Mesothelial cell of epicardium (in vitro differentiated cells): ENCODE measurements around the gene ZNF763. TPM values are rescaled to one million over a fixed set of nuclear protein-coding genes. Genes with fewer than 3 reads are reported as not detected.
"Not testable (repeated sequence)": the region's sequence is repeated elsewhere in the genome, so short reads cannot be mapped to it uniquely, and the experiment has no call there.

ENCODE experiments used
- DNase-seq, 2 experiments: peaks; one replicate each; pipeline ENCODE4 v3.0.0; 2021; ENCODE audit warnings: low spot score in 2 of 2; ENCODE audit not compliant: unreplicated experiment in 2 of 2
- H3K27ac Mint-ChIP-seq: 2 replicates; pipeline ENCODE4 v1.8.0; 2021; ENCODE audit warnings: mixed read lengths
- H3K27me3 Mint-ChIP-seq: 2 replicates; pipeline ENCODE4 v1.8.0; 2021; ENCODE audit warnings: low read depth, mixed read lengths
- H3K36me3 Mint-ChIP-seq: 2 replicates; pipeline ENCODE4 v1.8.0; 2021; ENCODE audit warnings: mixed read lengths
- H3K4me1 Mint-ChIP-seq: 2 replicates; pipeline ENCODE4 v1.8.0; 2021; ENCODE audit warnings: mixed read lengths
- H3K4me3 Mint-ChIP-seq: 2 replicates; pipeline ENCODE4 v1.8.0; 2021; ENCODE audit warnings: mild to moderate bottlenecking, moderate library complexity, mixed read lengths
- H3K9me3 Mint-ChIP-seq: 2 replicates; pipeline ENCODE4 v1.8.0; 2021; ENCODE audit warnings: mixed read lengths
- total RNA-seq: library from RNA; stranded (reverse); gene quantifications from 3 replicates; pipeline ENCODE4 v1.2.1, GENCODE V29; 2021
- TF ChIP-seq, protein P1 (sequence below): fragments of 200-600 bp; sonication (generic); IDR thresholded peaks from one replicate; pipeline ENCODE4 v1.5.0; 2021; ENCODE audit warnings: antibody characterized with exemption; ENCODE audit not compliant: unreplicated experiment

The ZNF763 gene
- total RNA-seq, 1 donor from 2014 or later = 7.1 TPM

DNA sequence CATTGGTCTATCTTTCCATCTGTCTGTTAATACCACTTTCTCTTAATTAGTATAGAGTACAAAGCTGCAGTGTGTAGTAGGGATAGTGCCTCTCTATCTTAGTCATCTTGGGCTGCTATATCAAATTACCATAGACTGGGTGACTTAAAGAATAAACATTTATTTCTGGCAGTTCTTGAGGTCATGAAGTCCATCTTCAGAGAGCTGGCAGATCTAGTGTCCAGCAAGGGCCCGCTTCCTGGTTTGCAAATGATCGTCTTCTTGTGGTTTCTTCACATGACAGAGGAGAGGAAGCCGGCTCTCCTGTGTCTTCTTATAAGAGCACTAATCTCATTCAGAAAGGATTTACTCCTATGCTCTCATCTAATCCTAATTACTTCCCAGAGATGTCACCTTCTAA lies 33.8 kb upstream of the ZNF763 start:
- peaks cover 69% of the 10 kb centered on the region for H3K36me3 Mint-ChIP-seq
- H3K4me3 Mint-ChIP-seq = no peak overlapping the region
- H3K9me3 Mint-ChIP-seq = peaks cover 32% of the 10 kb centered on the region
- no peak overlapping the region for H3K27ac Mint-ChIP-seq
- H3K4me1 Mint-ChIP-seq = peaks cover 6% of the 10 kb centered on the region
- no peaks in the 10 kb centered on the region for H3K27me3 Mint-ChIP-seq
- TF ChIP-seq, protein P1, sequence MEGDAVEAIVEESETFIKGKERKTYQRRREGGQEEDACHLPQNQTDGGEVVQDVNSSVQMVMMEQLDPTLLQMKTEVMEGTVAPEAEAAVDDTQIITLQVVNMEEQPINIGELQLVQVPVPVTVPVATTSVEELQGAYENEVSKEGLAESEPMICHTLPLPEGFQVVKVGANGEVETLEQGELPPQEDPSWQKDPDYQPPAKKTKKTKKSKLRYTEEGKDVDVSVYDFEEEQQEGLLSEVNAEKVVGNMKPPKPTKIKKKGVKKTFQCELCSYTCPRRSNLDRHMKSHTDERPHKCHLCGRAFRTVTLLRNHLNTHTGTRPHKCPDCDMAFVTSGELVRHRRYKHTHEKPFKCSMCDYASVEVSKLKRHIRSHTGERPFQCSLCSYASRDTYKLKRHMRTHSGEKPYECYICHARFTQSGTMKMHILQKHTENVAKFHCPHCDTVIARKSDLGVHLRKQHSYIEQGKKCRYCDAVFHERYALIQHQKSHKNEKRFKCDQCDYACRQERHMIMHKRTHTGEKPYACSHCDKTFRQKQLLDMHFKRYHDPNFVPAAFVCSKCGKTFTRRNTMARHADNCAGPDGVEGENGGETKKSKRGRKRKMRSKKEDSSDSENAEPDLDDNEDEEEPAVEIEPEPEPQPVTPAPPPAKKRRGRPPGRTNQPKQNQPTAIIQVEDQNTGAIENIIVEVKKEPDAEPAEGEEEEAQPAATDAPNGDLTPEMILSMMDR = no peak
- no peak for DNase-seq

DNA sequence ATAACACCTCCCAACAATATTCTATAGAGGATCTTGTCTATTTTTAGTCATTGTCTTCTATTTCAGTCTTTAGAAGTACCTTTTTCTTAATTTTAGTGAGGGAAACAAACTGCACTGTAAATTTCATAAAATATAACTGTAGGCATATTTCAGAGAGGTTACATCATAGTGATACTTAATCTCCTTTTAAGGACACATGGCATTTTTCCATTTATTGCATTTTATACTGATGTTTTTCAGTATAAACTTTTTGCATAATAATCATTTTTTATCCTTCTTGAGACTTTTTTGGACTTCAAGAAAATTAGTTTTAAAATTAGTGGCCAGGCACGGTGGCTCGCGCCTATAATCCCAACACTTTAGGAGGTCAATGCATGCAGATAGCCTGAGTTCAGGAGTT lies 33.3 kb upstream of the ZNF763 start:
- Mint-ChIP-seq H3K4me1 (peaks cover 3% of the 10 kb centered on the region), H3K9me3 (peaks cover 36% of the 10 kb centered on the region), H3K36me3 (peaks cover 73% of the 10 kb centered on the region), H3K4me3 (no peak overlapping the region), H3K27me3 (no peaks in the 10 kb centered on the region), H3K27ac (no peak overlapping the region)
- TF ChIP-seq, protein P1 = no peak
- no peak for DNase-seq

DNA sequence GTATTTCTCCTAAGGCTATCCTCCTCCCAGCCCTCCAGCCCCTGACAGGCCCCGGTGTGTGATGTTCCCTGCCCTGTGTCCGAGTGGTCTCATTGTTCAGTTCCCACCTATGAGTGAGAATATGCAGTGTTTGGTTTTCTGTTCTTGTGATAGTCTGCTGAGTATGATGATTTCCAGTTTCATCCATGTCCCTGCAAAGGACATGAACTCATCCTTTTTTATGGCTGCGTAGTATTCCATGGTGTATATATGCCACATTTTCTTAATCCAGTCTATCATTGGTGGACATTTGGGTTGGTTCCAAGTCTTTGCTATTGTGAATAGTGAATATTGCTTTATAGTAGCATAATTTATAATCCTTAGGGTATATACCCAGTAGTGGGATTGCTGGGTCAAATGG lies 29.0 kb upstream of the ZNF763 start:
- Mint-ChIP-seq H3K9me3 (peaks cover 45% of the 10 kb centered on the region), H3K36me3 (peaks cover 77% of the 10 kb centered on the region)
- not testable (repeated sequence) for H3K27me3 Mint-ChIP-seq, H3K27ac Mint-ChIP-seq, H3K4me1 Mint-ChIP-seq, DNase-seq, H3K4me3 Mint-ChIP-seq

DNA sequence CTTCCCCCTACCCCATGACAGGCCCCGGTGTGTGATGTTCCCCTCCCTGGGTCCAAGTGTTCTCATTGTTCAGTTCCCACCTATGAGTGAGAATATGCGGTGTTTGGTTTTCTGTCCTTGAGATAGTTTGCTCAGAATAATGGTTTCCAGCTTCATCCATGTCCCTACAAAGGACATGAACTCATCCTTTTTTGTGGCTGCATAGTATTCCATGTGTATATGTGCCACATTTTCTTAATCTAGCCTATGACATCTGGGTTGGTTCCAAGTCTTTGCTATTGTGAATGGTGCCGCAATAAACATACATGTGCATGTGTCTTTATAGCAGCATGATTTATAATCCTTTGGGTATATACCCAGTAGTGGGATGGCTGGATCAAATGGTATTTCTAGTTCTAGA lies 26.5 kb upstream of the ZNF763 start:
- not testable (repeated sequence) for H3K27ac Mint-ChIP-seq, H3K4me3 Mint-ChIP-seq, H3K27me3 Mint-ChIP-seq, DNase-seq, H3K4me1 Mint-ChIP-seq
- Mint-ChIP-seq H3K9me3 (peaks cover 55% of the 10 kb centered on the region), H3K36me3 (peaks cover 76% of the 10 kb centered on the region)

DNA sequence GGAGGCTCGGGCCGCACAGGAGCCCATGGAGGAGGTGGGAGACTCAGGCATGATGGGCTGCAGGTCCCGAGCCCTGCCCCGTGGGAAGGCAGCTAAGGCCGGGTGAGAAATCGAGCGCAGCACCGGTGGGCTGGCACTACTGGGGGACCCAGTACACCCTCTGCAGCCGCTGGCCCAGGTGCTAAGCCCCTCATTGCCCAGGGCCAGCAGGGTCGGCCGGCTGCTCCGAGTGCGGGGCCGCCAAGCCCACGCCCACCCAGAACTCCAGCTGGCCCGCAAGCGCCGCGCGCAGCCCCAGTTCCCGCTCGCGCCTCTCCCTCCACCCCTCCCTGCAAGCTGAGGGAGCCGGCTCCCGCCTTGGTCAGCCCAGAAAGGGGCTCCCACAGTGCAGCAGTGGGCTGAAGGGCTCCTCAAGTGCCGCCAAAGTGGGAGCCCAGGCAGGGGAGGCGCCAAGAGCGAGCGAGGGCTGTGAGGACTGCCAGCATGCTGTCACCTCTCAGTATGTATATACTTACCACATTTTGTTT lies 23.4 kb upstream of the ZNF763 start:
- peaks cover 83% of the 10 kb centered on the region for H3K36me3 Mint-ChIP-seq
- H3K27me3 Mint-ChIP-seq, H3K27ac Mint-ChIP-seq, DNase-seq, H3K4me3 Mint-ChIP-seq, H3K4me1 Mint-ChIP-seq: not testable (repeated sequence)
- H3K9me3 Mint-ChIP-seq = peaks cover 68% of the 10 kb centered on the region

DNA sequence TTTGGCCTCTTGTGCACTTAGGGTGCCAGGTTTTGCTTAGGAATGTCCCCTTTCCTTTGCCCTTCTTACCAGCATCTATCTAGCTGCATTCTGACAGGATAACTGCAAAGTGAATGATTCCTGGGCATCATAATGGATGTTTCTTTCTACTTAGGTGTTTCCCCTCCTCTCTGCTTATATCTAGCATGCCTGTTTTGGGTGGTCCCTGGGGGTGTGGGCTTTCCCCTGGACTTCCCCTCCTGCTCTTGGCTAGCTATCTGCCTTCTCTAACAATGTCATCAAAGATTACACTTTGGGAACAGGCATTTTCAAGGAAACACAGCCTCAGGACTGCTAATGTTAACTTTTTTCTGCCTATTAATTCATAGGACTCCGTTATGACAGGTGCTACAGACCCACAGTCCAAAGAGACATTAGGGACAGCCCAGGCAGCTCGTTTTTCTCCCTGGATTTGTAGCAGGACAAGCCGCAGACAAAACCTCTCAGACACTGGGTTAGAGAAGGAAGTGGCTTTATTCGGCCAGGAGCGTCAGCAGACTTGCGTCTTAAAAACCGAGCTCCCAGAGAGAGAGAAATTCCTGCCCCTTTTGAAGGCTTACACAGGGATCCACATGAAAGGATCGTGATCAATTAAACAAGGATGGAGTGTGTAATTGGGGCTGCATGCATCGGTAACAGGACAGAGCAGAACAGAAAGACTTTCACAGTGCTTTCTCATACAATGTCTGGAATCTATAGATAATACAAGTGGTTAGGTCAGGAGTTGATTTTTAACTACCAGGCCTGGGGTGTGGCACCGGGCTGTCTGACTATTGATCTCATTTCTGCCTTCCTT lies 22.6 kb upstream of the ZNF763 start:
- TF ChIP-seq, protein P1 = no peak
- H3K36me3 Mint-ChIP-seq = peaks cover 84% of the 10 kb centered on the region
- H3K4me1 Mint-ChIP-seq = no peaks in the 10 kb centered on the region
- no peak overlapping the region for H3K27ac Mint-ChIP-seq
- peaks cover 69% of the 10 kb centered on the region for H3K9me3 Mint-ChIP-seq
- H3K4me3 Mint-ChIP-seq = no peak overlapping the region
- DNase-seq = no peak
- H3K27me3 Mint-ChIP-seq = no peaks in the 10 kb centered on the region

DNA sequence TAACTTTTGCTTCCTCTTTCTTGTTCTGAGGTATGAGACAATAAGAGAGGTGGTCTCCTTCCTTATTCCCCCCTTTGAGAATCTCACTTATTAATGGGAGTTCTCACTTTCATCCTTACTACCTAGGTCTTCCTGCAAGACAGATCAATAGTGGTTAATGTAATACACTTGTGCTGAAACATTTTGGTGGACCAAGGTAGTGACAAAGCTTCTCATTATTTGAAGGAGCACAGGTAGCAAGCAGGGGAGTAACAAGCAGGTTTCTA lies 22.1 kb upstream of the ZNF763 start:
- peaks cover 72% of the 10 kb centered on the region for H3K9me3 Mint-ChIP-seq
- TF ChIP-seq, protein P1 = no peak
- H3K4me3 Mint-ChIP-seq = no peak overlapping the region
- H3K4me1 Mint-ChIP-seq = no peaks in the 10 kb centered on the region
- no peak for DNase-seq
- H3K36me3 Mint-ChIP-seq = peaks cover 87% of the 10 kb centered on the region
- H3K27ac Mint-ChIP-seq = no peak overlapping the region
- no peaks in the 10 kb centered on the region for H3K27me3 Mint-ChIP-seq
